Progenitor cell of endocrine pancreas (in vitro differentiated cells): Measurements from ENCODE around the gene NCOA7. TPM values are rescaled to one million over a fixed set of nuclear protein-coding genes. Genes with fewer than 3 reads are reported as not detected.

Source experiments
- DNase-seq: peaks from one replicate; pipeline ENCODE4 v3.0.0; 2021; ENCODE audit warnings: low spot score; ENCODE audit not compliant: unreplicated experiment
- H3K27ac Mint-ChIP-seq: 2 replicates; pipeline ENCODE4 v1.8.0; 2021; ENCODE audit warnings: mild to moderate bottlenecking, moderate library complexity, mixed read lengths
- H3K27me3 Mint-ChIP-seq: 2 replicates; pipeline ENCODE4 v1.8.0; 2021; ENCODE audit warnings: mixed read lengths
- H3K36me3 Mint-ChIP-seq: 2 replicates; pipeline ENCODE4 v1.8.0; 2022; ENCODE audit warnings: mixed read lengths; ENCODE audit not compliant: insufficient read depth
- H3K4me1 Mint-ChIP-seq: 2 replicates; pipeline ENCODE4 v1.8.0; 2021; ENCODE audit warnings: low read depth, mixed read lengths
- H3K4me3 Mint-ChIP-seq: 2 replicates; pipeline ENCODE4 v1.8.0; 2021; ENCODE audit warnings: low read depth, mild to moderate bottlenecking, moderate library complexity, mixed read lengths
- H3K9me3 Mint-ChIP-seq: 2 replicates; pipeline ENCODE4 v1.8.0; 2021; ENCODE audit warnings: low read depth, mixed read lengths
- total RNA-seq: library from RNA; stranded (reverse); gene quantifications from 2 replicates; pipeline ENCODE4 v1.2.1, GENCODE V29; 2021
- TF ChIP-seq, protein P1 (sequence below): fragments of 200-600 bp; sonication (generic); IDR thresholded peaks from one replicate; pipeline ENCODE4 v1.5.0; 2021; ENCODE audit warnings: antibody characterized with exemption, mild to moderate bottlenecking; ENCODE audit not compliant: unreplicated experiment

NCOA7 gene
- total RNA-seq, 1 donor from 2014 or later: 18.0 TPM

DNA sequence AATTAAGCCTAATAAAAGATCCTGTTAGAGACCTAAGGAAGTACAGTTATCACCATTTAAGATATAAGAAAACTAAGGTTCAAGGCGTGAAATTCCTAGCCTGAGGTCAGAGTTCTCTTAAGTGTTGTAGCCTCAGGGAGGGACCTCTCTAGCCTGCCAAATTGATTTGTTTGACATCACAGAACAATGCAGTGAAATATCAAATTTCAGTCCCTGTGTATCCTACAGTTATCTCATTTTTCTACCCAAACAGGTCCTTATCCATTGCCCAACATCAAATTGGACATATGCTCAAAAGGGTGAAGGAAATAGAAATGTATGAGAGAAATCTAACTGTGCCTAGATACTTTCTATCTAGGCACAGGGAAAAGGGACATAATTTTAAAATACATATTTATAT is 63.0 kb downstream of the NCOA7 start:
- Mint-ChIP-seq H3K9me3 (peaks cover 16% of the 10 kb centered on the region), H3K36me3 (peaks cover 6% of the 10 kb centered on the region), H3K27me3 (no peaks in the 10 kb centered on the region), H3K4me1 (peaks cover 13% of the 10 kb centered on the region), H3K27ac (no peak overlapping the region), H3K4me3 (no peak overlapping the region)
- no peak for DNase-seq
- TF ChIP-seq, protein P1, sequence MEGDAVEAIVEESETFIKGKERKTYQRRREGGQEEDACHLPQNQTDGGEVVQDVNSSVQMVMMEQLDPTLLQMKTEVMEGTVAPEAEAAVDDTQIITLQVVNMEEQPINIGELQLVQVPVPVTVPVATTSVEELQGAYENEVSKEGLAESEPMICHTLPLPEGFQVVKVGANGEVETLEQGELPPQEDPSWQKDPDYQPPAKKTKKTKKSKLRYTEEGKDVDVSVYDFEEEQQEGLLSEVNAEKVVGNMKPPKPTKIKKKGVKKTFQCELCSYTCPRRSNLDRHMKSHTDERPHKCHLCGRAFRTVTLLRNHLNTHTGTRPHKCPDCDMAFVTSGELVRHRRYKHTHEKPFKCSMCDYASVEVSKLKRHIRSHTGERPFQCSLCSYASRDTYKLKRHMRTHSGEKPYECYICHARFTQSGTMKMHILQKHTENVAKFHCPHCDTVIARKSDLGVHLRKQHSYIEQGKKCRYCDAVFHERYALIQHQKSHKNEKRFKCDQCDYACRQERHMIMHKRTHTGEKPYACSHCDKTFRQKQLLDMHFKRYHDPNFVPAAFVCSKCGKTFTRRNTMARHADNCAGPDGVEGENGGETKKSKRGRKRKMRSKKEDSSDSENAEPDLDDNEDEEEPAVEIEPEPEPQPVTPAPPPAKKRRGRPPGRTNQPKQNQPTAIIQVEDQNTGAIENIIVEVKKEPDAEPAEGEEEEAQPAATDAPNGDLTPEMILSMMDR: no peak

DNA sequence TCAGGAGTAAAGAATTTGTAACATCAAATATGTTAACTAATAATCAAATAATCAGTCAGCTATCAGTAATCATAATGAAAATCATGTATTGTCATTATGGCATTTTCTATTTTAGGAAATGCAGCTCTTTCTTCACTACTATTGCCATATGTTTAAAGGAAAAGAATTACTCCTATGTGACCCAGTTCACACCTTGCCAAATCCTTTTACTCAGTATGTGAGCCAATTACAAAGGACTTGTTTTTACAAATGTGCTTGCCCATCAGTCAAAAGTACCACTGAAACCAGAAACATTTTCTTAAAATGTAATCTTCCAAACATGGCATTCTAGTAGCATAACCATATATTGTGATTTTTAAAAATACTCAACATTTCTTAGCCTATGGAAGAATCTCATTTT is 63.6 kb downstream of the NCOA7 start:
- TF ChIP-seq, protein P1: no peak
- peaks cover 16% of the 10 kb centered on the region for H3K4me1 Mint-ChIP-seq
- DNase-seq: no peak
- H3K27ac Mint-ChIP-seq: no peak overlapping the region
- peaks cover 16% of the 10 kb centered on the region for H3K9me3 Mint-ChIP-seq
- no peaks in the 10 kb centered on the region for H3K27me3 Mint-ChIP-seq
- peaks cover 6% of the 10 kb centered on the region for H3K36me3 Mint-ChIP-seq
- H3K4me3 Mint-ChIP-seq: no peak overlapping the region

DNA sequence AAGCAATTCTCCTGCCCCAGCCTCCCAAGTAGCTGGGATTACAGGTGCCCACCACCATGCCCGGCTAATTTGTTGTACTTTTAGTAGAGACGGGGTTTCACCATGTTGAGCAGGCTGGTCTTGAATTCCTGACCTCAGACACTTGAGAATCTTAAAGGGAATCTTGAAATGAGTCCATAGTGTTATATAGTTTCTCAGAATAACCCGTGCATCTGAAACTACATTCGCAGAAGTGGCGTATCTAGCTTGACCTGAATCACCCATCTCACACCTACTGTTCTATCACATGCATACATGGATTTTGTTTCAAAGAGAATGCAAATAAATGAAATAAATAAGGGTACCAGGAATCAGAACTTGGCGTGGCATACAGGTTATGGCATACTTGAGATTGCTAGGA is 65.0 kb downstream of the NCOA7 start:
- TF ChIP-seq, protein P1: no peak
- Mint-ChIP-seq H3K27me3 (no peaks in the 10 kb centered on the region), H3K4me3 (no peak overlapping the region), H3K9me3 (peaks cover 16% of the 10 kb centered on the region), H3K27ac (no peak overlapping the region), H3K36me3 (peaks cover 6% of the 10 kb centered on the region), H3K4me1 (peaks cover 7% of the 10 kb centered on the region)
- no peak for DNase-seq

DNA sequence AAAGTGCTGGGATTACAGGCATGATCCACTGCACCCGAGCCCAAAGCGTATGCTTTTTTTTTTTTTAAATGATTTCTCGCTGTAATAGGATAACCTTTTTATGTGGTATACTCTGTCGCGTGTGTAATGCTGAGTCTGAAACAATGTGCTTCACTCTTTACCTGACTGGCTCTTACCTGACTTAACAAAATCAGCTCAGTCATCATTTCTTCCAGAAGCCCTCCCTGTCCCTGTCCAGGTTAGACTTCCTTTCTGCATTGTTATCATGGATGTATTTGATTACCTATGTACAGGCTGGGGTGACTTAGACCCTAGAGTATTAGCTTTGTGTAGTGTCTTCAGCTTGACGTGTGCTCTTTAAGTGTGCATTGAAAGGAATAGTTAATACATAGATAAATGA is 67.1 kb downstream of the NCOA7 start:
- Mint-ChIP-seq H3K4me3 (no peak overlapping the region), H3K27ac (no peak overlapping the region), H3K36me3 (peaks cover under 1% of the 10 kb centered on the region), H3K27me3 (no peaks in the 10 kb centered on the region), H3K4me1 (peaks cover 9% of the 10 kb centered on the region), H3K9me3 (peaks cover 6% of the 10 kb centered on the region)
- no peak for DNase-seq
- TF ChIP-seq, protein P1: no peak

DNA sequence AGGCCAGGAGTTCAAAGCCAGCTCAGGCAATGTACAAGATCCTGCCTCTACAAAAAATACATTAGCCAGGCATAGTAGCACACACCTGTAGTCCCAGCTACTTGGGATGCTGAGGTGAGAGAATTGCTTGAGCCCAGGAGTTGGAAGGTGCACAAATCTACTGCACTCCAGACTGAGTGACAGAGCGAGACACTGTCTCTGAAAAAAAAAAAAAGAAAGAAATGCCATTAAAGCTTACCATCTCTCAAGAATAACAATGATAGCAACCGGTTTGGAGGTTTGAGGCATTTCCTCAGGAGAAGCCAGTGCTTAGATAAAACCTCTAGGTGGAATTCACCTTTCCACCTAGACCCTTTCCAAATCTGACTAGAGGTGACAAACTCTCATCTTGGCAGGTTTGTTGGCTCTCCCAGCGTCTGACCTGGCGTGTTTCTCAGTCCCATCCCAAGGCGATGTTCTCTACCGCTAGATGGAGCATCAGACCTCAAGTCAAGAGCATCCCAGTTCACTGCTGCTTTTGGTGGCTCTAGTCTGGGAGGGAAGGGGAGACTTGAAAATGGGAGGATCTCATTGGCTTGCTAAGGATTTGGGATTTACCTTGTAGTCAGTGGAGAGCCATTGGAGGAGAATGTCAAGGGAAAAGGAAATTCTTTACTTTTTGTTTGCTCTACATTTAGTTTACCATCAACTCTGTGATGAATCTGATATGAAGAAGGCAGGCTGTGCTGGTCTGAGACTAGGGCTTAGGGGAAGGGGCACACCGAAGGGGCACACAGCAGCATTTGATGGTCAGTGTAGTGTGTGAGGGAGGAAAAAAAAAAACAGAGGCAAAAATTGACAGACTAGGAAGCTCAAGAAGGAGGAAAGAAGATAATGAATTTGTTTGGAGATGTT is 67.9 kb downstream of the NCOA7 start:
- Mint-ChIP-seq H3K27me3 (no peaks in the 10 kb centered on the region), H3K9me3 (no peaks in the 10 kb centered on the region), H3K4me3 (no peak overlapping the region), H3K36me3 (no peaks in the 10 kb centered on the region), H3K27ac (no peak overlapping the region), H3K4me1 (peaks cover 8% of the 10 kb centered on the region)
- no peak for DNase-seq
- TF ChIP-seq, protein P1: peak; percentile 74
